ENCODE data around the gene MAP2K5.

- TF ChIP-seq, protein P1, sequence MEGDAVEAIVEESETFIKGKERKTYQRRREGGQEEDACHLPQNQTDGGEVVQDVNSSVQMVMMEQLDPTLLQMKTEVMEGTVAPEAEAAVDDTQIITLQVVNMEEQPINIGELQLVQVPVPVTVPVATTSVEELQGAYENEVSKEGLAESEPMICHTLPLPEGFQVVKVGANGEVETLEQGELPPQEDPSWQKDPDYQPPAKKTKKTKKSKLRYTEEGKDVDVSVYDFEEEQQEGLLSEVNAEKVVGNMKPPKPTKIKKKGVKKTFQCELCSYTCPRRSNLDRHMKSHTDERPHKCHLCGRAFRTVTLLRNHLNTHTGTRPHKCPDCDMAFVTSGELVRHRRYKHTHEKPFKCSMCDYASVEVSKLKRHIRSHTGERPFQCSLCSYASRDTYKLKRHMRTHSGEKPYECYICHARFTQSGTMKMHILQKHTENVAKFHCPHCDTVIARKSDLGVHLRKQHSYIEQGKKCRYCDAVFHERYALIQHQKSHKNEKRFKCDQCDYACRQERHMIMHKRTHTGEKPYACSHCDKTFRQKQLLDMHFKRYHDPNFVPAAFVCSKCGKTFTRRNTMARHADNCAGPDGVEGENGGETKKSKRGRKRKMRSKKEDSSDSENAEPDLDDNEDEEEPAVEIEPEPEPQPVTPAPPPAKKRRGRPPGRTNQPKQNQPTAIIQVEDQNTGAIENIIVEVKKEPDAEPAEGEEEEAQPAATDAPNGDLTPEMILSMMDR (IDR thresholded peaks at IDR 0.05) = no peak
- no peak for TF ChIP-seq ZFX (IDR thresholded peaks at IDR 0.05; ENCODE audit: borderline replicate concordance)
These were observed 283.6 kb downstream of the MAP2K5 start for GRCh38 chr15:67825881-67826716.
